Breast epithelium (tissue), 3 donors: ENCODE measurements around the gene FAM25A.
"Not testable (repeated sequence)": the region's sequence is repeated elsewhere in the genome, so short reads cannot be mapped to it uniquely, and the experiment has no call there.

Experiments
- CTCF ChIP-seq, 3 donors: fragments of 450-650 bp; IDR thresholded peaks; one replicate each; pipeline ENCODE4 v1.5.1; 2016 to 2017; ENCODE audit warnings: antibody characterized with exemption in 3 of 3, mild to moderate bottlenecking in 3 of 3, moderate library complexity in 3 of 3
- POLR2AphosphoS5 ChIP-seq, 3 donors: sonication (generic); formaldehyde crosslinking; IDR thresholded peaks; one replicate each; pipeline ENCODE4 v1.6.1; 2017; ENCODE audit warnings: antibody characterized with exemption in 3 of 3

- TF ChIP-seq CTCF, POLR2AphosphoS5 (IDR thresholded peaks at IDR 0.05): not testable (repeated sequence)
These were observed 13.0 kb upstream of the FAM25A start for GRCh38 chr10:87007124-87007523.
